HL-60 (cell line): ENCODE data around the gene TEDC2.

Experiments
- POLR2AphosphoS5 ChIP-seq: IDR thresholded peaks from 2 replicates; pipeline ENCODE4 v1.6.1; 2012; ENCODE audit warnings: low read depth
- TF ChIP-seq, protein P1 (sequence below): IDR thresholded peaks from one replicate; pipeline ENCODE4 v1.5.1; 2011; ENCODE audit warnings: low read length, control low read depth, inconsistent platforms; ENCODE audit not compliant: insufficient read depth

- TF ChIP-seq, protein P1, sequence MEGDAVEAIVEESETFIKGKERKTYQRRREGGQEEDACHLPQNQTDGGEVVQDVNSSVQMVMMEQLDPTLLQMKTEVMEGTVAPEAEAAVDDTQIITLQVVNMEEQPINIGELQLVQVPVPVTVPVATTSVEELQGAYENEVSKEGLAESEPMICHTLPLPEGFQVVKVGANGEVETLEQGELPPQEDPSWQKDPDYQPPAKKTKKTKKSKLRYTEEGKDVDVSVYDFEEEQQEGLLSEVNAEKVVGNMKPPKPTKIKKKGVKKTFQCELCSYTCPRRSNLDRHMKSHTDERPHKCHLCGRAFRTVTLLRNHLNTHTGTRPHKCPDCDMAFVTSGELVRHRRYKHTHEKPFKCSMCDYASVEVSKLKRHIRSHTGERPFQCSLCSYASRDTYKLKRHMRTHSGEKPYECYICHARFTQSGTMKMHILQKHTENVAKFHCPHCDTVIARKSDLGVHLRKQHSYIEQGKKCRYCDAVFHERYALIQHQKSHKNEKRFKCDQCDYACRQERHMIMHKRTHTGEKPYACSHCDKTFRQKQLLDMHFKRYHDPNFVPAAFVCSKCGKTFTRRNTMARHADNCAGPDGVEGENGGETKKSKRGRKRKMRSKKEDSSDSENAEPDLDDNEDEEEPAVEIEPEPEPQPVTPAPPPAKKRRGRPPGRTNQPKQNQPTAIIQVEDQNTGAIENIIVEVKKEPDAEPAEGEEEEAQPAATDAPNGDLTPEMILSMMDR = peak; percentile 11
- TF ChIP-seq POLR2AphosphoS5 = no peak
Measured at GRCh38 chr16:2465653-2466415, 5.9 kb downstream of the TEDC2 start.
